ENCODE data around the gene PTPRM.
"Not testable (repeated sequence)": the region's sequence is repeated elsewhere in the genome, so short reads cannot be mapped to it uniquely, and the experiment has no call there.

Gene PTPRM

GRCh38 chr18:8439055-8439454, 871.9 kb downstream of the PTPRM start:
- no peak for DNase-seq (ENCODE audit: low read depth)

GRCh38 chr18:8443505-8443904, 876.4 kb downstream of the PTPRM start:
- no peak for DNase-seq (ENCODE audit: low read depth)

- not testable (repeated sequence) for DNase-seq (ENCODE audit: low read depth)
Observed at GRCh38 chr18:8446936-8447335, 879.8 kb downstream of the PTPRM start.

- DNase-seq (ENCODE audit: low read depth): no peak
Observed at GRCh38 chr18:8448130-8448529, 881.0 kb downstream of the PTPRM start.

GRCh38 chr18:8450013-8450412, 882.9 kb downstream of the PTPRM start:
- no peak for DNase-seq (ENCODE audit: low read depth)

GRCh38 chr18:8450898-8451665, 884.0 kb downstream of the PTPRM start:
- DNase-seq (ENCODE audit: low read depth): no peak

- DNase-seq (ENCODE audit: low read depth): no peak
Observed at GRCh38 chr18:8453528-8453927, 886.4 kb downstream of the PTPRM start.

- no peak for DNase-seq (ENCODE audit: low read depth)
Observed at GRCh38 chr18:8454136-8454535, 887.0 kb downstream of the PTPRM start.

GRCh38 chr18:8455661-8456614, 888.8 kb downstream of the PTPRM start:
- DNase-seq (ENCODE audit: low read depth): no peak

Measured in activated T-helper 9 cell treated with anti-CD3 and anti-CD28 coated beads, Interleukin-2, amount 50 U/mL, for 16 hours (primary cell).